H54 (cell line): ENCODE results near the gene ANKMY2.
A peak's percentile ranks its signal among the peaks of the same experiment; 100 is the strongest.

ENCODE experiments used
- DNase-seq: peaks from one replicate; pipeline ENCODE4 v3.0.0; 2011; ENCODE audit warnings: low spot score, mixed read lengths; ENCODE audit not compliant: insufficient read length
- FAIRE-seq: peaks from 3 replicates; lab custom pipeline; 2011; peaks lifted over from hg19 to GRCh38; lab: Jason Lieb, UNC
- POLR2A ChIP-seq: IDR thresholded peaks from 2 replicates; pipeline ENCODE4 v1.6.1; 2011; ENCODE audit warnings: low read depth, mild to moderate bottlenecking, low read length

Gene ANKMY2

DNA sequence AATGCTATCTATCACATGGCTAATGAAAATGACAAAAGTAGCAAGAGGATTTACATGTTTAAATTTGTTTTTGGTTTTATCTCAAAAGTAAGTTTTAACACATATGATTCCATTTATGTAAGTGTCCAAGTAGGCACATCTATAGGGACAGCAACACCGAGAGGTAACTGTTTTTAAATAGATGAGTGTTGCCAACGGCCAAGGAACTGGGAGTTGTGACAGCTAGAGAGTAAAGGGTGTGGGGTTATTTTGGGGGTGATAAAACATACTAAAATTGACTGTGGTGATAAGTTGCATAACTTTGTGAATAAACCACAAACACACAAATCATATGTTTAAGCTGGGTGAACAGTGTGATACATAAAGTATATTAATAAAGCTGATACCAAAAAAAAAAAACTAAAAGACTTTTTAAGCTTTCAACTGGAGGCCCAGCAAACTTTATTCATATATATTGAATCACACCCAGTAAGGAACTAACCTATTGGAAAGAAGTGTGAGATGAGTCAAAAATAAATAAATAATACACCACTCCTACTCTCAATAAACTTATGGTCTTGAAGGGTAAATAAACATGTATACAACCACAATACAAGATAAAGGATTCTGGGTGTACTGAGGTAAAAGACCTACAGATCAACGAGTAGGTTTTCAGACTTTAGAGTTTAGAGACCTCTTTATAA is 85.9 kb downstream of the ANKMY2 start:
- FAIRE-seq = peak; percentile 11
- no peak for TF ChIP-seq POLR2A
- DNase-seq = no peak

GRCh38 chr7:16558761-16559302 is 86.7 kb downstream of the ANKMY2 start:
- no peak for DNase-seq
- TF ChIP-seq POLR2A = no peak
- FAIRE-seq = no peak

DNA sequence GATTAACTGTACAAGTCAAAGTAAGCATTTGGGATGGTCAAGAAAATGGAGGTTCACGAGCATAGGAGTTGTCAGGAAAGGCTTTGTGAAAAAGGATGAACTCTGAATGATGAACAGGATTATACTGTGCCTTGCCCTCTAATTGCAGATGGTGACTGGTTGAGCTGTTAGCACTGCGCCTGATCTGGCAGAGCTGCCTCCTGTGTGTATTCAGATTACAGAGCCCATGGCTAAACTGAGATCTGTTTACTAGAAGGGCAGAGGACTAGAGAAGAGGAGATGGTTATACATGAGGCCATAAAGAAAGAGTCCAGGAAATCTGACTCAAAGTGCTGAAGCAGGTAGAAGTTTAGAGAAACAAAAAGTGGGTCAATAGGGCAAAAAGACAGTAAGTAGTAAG is 89.2 kb downstream of the ANKMY2 start:
- no peak for FAIRE-seq
- no peak for DNase-seq
- no peak for TF ChIP-seq POLR2A

- DNase-seq (no peak), FAIRE-seq (no peak)
- no peak for TF ChIP-seq POLR2A
Observed at GRCh38 chr7:16554518-16555236, 90.9 kb downstream of the ANKMY2 start.

DNA sequence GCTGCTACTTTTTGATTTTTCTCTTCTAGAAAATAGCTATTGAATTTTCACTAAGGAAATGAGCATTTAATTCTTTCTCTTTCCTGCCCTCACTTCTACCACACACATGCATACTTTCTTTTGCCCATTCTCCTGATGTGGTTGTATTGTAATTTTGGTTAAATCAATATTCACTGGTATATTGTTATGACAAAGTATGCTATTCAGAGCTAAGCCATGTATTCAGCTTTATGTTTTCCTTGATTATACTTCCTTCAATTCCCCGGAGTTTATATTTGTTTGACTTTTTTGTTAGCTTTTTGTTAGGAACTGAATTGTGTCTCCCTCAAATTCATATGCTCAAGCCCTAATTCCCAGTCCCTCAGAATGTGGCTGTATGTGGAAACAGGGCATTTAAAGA is 94.9 kb downstream of the ANKMY2 start:
- DNase-seq (no peak), FAIRE-seq (no peak)
- no peak for TF ChIP-seq POLR2A
